Activated CD4-positive, alpha-beta T cell treated with anti-CD3 and anti-CD28 coated beads for 1 hour (primary cell): Measurements from ENCODE around the gene HES4.
"Not testable (repeated sequence)": the region's sequence is repeated elsewhere in the genome, so short reads cannot be mapped to it uniquely, and the experiment has no call there.

ENCODE experiments used
- DNase-seq: peaks from one replicate; pipeline ENCODE4 v3.0.0-alpha.2; 2020

Gene HES4

GRCh38 chr1:1033009-1033587 is 33.2 kb upstream of the HES4 start:
- DNase-seq, result peak; percentile 70

DNA sequence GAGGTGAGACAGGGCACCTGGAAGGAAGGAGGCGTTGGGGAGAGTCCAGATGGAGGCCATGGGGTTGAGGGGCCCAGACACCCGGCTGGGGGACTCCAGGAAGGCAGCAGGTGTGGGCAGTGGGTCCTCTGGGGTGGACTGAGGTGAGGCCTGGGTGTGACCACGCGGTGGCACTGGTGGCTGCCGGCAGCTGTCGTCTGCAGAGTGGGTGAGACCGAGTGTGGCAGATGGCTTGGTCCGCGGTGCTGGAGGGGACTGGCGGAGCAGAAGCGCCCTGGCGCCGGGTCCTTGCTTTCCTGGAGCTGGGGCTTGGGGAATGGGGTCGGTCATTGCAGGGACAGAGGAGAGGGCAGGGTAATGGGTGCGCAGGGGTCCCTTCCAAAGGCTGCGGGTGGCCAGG is 32.5 kb upstream of the HES4 start:
- no peak for DNase-seq

DNA sequence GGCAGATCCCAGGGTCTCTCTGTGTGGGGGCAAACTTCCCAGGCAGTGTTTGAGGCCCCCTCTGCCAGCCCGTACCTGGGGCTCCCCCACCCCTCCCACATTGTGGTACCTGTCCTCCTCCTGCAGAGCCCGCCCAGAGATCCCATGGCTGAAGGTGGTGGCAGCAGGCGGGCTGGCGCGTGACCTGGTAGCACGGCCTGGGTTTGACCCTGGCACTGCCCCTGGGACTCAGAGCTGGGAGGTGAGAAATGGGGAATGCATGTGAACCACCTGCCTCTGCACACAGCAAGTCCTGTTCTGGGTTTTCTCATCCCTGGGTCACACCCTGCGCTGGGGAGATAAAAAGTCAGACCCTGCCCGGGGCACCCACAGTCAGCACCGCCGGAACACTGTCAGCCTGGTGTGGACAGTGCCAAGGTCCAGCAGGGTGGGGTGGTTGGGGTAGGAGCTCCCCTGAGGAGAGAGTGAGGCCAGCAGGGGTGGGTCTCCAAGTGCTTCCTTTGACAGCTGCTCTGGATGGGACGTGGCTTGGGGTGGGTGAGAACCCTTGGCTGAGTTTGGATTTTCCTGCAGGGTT is 31.9 kb upstream of the HES4 start:
- no peak for DNase-seq

- not testable (repeated sequence) for DNase-seq
These were observed 31.2 kb upstream of the HES4 start for GRCh38 chr1:1030867-1031658.

- no peak for DNase-seq
These were observed 27.9 kb upstream of the HES4 start for GRCh38 chr1:1027791-1028190.

- DNase-seq, result no peak
These were observed 26.9 kb upstream of the HES4 start for GRCh38 chr1:1026599-1027413.

DNA sequence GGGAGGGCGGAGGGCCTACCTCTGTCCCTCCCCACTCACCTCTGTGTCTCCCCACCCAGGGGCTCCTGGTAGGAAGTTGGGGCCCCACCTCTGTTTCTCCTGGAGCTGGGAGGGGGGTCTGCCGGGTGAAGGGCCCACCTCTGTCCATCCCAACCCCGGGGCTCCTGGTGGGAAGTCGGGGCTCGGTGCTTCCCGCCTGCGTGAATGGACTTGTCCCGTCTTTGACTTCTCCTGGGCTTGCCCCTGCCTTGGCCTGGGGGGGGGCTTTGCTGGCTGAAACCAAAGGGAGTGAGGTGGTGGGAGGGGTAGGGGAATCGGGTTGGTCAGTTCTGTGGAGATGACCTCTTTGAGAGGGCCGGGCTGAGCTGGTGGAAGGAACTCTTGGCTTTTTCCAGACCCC is 25.8 kb upstream of the HES4 start:
- DNase-seq, result no peak

- DNase-seq, result no peak
These were observed 25.1 kb upstream of the HES4 start for GRCh38 chr1:1024771-1025699.

DNA sequence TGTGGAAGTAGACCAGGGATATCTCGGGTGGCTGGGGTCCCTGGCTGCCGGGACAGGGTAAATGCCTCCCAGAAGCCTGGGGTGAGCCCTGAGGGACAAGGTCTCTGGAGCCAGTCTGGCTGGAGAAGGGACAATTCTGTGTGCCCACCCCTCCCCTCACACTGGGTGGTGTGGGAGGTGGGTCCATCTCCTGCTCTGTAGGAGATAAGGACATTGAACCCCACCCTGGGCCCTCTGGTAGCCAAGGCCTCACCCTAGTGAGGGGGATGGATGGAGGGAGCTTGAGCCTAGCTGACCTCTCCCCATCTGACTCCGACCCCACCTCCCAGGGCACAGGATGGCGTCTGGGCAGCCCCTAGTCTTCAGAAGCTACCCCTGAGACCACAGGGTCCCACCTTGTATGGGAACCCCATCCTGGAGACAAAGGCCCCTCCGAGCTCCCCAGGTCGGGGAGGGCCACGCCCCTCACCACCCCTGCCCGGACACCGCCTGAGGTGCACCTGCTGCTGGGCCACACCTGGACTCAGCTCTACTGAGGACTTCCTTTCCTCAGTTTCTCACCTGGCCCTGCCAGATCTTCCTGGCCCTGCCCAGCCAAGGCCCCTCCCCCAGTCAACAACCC is 24.4 kb upstream of the HES4 start:
- no peak for DNase-seq

- no peak for DNase-seq
These were observed 23.8 kb upstream of the HES4 start for GRCh38 chr1:1023700-1024099.

GRCh38 chr1:1022302-1023009 is 22.6 kb upstream of the HES4 start:
- DNase-seq, result no peak

DNA sequence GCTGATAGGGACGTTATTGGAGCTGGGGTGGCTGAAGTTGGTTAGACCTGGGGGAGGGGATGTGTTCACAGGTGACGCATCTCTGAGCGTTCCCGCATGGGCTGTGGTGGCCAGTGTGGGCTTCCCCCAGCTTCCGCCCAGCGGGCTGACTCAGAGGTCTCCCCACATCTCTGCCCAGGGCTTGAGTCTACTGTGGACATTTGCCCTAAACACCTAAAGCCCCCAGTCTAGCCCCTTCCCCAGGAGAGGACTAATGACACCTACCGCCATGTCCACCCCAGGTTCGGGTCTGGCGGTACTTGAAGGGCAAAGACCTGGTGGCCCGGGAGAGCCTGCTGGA is 22.0 kb upstream of the HES4 start:
- no peak for DNase-seq

DNA sequence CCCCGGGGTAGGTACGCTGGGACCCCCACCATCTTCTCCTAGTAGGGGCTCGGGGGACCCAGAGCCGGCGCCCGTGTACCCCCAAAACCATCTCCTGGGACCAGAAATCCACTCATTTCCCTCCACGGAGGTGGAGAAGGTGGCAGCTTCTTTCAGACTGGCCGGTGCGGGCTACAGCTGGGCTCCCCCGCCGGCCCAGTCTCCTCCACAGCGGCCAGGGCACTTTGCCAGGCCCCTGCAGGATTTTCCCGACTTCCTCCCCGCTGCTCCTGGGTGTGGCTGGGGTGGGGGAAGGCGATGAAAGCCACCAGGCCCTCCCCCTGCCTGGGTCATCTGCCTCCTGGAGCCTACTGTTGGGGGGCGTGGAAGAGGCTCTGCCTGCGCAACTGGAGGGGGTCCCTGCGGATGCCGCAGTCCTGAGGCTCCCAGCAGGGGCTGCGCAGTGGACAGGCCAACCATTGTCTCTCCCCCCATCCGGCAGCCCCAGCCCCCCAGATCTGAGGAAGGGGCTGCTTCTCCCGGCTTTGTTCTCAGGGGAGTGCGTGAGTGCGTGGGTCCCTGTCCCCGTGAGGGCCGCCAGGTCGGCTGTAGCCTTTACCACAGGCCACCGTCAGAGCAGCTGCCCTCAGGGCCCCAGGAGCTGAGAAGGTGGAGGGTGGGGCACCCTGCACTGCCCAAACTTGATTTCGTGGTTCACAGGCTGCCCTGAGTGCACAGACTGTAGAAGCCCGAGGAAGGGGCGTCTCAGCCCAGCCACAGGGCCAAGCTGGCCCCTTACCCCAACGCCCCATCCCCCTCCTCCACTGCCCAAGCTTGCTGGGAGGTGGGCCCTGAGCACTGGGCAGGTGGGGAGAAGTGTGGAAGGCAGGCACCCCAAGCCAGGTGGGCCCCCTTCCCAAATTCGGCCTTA is 21.4 kb upstream of the HES4 start:
- no peak for DNase-seq

DNA sequence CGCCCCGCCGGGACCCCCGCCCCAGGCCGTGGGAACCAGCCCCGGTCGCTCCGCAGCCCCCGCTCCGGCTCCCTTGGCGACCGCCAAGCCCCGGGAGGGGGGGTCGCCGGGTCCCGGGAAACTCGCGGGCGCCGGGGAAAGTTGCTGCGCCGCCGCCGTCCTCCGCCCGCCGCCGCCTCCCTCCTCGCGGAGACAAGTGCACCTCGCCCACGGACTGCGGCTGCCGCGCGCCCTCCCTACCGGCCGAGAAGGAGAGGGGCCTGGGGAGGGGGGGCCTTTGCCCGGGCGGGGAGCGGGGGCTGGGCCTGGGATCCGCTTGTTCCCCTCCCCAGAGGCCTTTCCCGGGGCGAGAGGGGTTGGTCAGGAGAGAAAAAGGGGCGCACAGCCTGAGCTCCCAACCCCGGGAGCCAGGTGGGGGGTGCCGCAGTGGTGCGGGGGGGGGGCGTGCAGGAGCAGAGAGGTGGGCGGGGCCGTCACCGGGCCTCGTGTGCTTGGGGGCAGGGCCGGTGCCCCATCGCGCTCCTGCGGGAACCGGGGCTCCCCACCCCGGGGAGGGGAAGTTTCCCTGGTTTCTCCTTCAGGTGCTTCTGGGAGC is 20.6 kb upstream of the HES4 start:
- DNase-seq, result no peak

- DNase-seq, result no peak
These were observed 20.1 kb upstream of the HES4 start, which contains the start of gene AGRN for GRCh38 chr1:1020000-1020404. Gene AGRN, plus strand, starts transcription at chr1:1020120. Its CDS starts 53 bp downstream, at chr1:1020173.

DNA sequence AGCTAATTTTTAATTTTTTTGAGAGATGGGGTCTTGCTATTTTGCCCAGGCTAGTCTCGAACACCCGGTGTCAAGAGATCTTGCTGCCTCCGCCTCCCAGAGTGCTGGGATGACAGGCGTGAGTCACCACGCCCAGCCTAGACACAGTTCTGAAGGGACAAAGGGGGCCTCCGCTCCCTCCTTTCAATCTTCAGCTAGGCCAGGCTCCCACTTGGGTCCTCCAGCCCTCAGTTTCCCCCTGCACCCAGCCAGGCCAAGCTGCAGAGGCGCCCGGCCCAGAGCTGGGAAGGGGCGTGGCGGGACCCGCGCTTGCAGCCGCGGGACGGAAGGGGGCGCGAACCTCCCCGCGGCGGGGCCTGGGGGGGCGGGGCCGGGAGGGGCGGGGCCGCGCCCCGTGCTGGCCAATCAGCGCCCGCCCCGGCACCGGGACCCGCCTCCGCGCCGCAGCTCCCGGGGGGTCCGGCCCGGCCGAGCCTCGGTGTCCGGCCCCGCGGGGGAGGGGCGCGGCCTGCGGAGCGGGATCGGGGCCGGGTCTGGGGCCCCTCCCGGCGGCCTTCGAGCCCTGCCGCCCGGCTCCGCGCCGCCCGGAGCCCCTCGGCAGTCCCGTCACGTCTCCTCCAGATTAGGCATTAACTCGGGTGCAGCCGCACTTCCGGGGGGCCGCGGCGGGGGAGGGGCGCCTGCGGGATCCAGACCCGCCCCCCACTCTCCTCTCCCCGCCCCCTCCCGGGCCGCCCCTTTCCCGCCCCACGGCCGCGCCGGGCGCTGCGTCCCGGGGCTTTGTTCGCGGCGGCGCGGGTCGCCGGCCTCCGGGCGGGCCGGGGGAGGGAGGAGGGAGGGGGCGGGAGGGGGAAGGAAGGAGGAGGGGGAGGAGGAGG is 19.5 kb upstream of the HES4 start:
- peak; percentile 73 for DNase-seq

GRCh38 chr1:1018321-1018685 is 18.4 kb upstream of the HES4 start:
- not testable (repeated sequence) for DNase-seq
